ENCODE measurements around the gene PAPOLG.
"Not testable (repeated sequence)": the region's sequence is repeated elsewhere in the genome, so short reads cannot be mapped to it uniquely, and the experiment has no call there.

Gene PAPOLG

GRCh38 chr2:60778352-60778751 lies 22.3 kb downstream of the PAPOLG start:
- no peak for DNase-seq

GRCh38 chr2:60779426-60779825 lies 23.4 kb downstream of the PAPOLG start:
- DNase-seq = no peak

- no peak for DNase-seq
Observed at GRCh38 chr2:60780721-60781120, 24.7 kb downstream of the PAPOLG start.

GRCh38 chr2:60793169-60793568 lies 37.1 kb downstream of the PAPOLG start:
- no peak for DNase-seq

GRCh38 chr2:60794271-60794863 lies 38.3 kb downstream of the PAPOLG start:
- no peak for DNase-seq

GRCh38 chr2:60796573-60797509 lies 40.8 kb downstream of the PAPOLG start:
- no peak for DNase-seq

- no peak for DNase-seq
Observed at GRCh38 chr2:60804473-60804872, 48.4 kb downstream of the PAPOLG start.

GRCh38 chr2:60806595-60806987 lies 50.5 kb downstream of the PAPOLG start:
- DNase-seq = no peak

GRCh38 chr2:60806988-60807681 lies 51.1 kb downstream of the PAPOLG start:
- DNase-seq = peak; percentile 63 to 70

GRCh38 chr2:60808330-60808801 lies 52.3 kb downstream of the PAPOLG start:
- no peak for DNase-seq

GRCh38 chr2:60811491-60812375 lies 55.7 kb downstream of the PAPOLG start:
- DNase-seq = peak in 1 of 2 donors; percentile 5

- DNase-seq = not testable (repeated sequence)
Observed at GRCh38 chr2:60817191-60817590, 61.1 kb downstream of the PAPOLG start.

GRCh38 chr2:60818272-60818671 lies 62.2 kb downstream of the PAPOLG start:
- peak; percentile 57 to 61 for DNase-seq

GRCh38 chr2:60819155-60819862 lies 63.2 kb downstream of the PAPOLG start:
- DNase-seq = peak; percentile 80 to 81

- DNase-seq = no peak
Observed at GRCh38 chr2:60819936-60820335, 63.9 kb downstream of the PAPOLG start.

GRCh38 chr2:60820416-60821132 lies 64.5 kb downstream of the PAPOLG start:
- no peak for DNase-seq

GRCh38 chr2:60821133-60821469 lies 65.0 kb downstream of the PAPOLG start:
- DNase-seq = no peak

GRCh38 chr2:60821587-60822302 lies 65.7 kb downstream of the PAPOLG start:
- DNase-seq = no peak

- DNase-seq = no peak
Observed at GRCh38 chr2:60822987-60823386, 66.9 kb downstream of the PAPOLG start.

GRCh38 chr2:60823694-60824305 lies 67.7 kb downstream of the PAPOLG start:
- DNase-seq = no peak
